Measurements from ENCODE around the gene NCKAP1.

DNA sequence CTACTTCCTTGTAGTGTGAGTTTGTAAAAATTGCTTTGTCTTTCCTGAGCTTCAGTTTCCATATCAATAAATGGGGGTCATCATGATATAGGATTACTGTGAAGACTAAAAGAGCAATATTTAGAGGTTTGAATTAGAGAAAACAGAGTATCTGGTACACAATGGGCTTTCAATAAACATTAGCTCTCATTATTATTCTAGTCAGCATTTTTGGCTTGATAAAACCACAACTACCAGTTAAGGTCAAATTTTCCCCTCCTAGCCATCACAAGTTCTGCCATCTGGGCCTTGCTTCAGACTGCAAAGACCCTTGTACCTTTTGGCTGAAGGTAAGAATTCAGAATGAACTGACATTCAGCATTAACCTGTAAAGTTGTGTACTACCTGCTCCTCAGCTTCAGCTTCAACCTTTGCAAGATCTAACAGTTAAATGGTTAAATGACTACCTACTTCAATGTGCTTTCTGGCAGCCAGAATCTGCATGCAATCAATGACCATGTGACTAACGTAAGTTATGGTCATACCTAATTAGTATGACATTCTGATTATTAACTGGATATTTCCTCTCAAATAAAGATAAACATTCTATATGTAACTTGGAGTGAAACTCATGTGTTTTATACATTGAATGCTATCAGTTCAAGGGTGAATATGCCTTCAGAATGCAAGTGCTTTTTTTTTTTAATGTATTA is 119.2 kb downstream of the NCKAP1 start:
- TF ChIP-seq, protein P1, sequence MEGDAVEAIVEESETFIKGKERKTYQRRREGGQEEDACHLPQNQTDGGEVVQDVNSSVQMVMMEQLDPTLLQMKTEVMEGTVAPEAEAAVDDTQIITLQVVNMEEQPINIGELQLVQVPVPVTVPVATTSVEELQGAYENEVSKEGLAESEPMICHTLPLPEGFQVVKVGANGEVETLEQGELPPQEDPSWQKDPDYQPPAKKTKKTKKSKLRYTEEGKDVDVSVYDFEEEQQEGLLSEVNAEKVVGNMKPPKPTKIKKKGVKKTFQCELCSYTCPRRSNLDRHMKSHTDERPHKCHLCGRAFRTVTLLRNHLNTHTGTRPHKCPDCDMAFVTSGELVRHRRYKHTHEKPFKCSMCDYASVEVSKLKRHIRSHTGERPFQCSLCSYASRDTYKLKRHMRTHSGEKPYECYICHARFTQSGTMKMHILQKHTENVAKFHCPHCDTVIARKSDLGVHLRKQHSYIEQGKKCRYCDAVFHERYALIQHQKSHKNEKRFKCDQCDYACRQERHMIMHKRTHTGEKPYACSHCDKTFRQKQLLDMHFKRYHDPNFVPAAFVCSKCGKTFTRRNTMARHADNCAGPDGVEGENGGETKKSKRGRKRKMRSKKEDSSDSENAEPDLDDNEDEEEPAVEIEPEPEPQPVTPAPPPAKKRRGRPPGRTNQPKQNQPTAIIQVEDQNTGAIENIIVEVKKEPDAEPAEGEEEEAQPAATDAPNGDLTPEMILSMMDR (IDR thresholded peaks at IDR 0.05): no peak
- no peak for TF ChIP-seq HMGA2 (CRISPR knock-in tag; IDR thresholded peaks at IDR 0.05)
- TF ChIP-seq, protein P2, sequence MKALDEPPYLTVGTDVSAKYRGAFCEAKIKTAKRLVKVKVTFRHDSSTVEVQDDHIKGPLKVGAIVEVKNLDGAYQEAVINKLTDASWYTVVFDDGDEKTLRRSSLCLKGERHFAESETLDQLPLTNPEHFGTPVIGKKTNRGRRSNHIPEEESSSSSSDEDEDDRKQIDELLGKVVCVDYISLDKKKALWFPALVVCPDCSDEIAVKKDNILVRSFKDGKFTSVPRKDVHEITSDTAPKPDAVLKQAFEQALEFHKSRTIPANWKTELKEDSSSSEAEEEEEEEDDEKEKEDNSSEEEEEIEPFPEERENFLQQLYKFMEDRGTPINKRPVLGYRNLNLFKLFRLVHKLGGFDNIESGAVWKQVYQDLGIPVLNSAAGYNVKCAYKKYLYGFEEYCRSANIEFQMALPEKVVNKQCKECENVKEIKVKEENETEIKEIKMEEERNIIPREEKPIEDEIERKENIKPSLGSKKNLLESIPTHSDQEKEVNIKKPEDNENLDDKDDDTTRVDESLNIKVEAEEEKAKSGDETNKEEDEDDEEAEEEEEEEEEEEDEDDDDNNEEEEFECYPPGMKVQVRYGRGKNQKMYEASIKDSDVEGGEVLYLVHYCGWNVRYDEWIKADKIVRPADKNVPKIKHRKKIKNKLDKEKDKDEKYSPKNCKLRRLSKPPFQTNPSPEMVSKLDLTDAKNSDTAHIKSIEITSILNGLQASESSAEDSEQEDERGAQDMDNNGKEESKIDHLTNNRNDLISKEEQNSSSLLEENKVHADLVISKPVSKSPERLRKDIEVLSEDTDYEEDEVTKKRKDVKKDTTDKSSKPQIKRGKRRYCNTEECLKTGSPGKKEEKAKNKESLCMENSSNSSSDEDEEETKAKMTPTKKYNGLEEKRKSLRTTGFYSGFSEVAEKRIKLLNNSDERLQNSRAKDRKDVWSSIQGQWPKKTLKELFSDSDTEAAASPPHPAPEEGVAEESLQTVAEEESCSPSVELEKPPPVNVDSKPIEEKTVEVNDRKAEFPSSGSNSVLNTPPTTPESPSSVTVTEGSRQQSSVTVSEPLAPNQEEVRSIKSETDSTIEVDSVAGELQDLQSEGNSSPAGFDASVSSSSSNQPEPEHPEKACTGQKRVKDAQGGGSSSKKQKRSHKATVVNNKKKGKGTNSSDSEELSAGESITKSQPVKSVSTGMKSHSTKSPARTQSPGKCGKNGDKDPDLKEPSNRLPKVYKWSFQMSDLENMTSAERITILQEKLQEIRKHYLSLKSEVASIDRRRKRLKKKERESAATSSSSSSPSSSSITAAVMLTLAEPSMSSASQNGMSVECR (CRISPR knock-in tag; IDR thresholded peaks at IDR 0.05; ENCODE audit: borderline replicate concordance): no peak
- no peak for TF ChIP-seq ZNF138 (CRISPR knock-in tag; conservative IDR thresholded peaks at IDR 0.05)
- TF ChIP-seq NFYB (CRISPR knock-in tag; conservative IDR thresholded peaks at IDR 0.05; ENCODE audit: low read depth): no peak
- TF ChIP-seq, protein P3, sequence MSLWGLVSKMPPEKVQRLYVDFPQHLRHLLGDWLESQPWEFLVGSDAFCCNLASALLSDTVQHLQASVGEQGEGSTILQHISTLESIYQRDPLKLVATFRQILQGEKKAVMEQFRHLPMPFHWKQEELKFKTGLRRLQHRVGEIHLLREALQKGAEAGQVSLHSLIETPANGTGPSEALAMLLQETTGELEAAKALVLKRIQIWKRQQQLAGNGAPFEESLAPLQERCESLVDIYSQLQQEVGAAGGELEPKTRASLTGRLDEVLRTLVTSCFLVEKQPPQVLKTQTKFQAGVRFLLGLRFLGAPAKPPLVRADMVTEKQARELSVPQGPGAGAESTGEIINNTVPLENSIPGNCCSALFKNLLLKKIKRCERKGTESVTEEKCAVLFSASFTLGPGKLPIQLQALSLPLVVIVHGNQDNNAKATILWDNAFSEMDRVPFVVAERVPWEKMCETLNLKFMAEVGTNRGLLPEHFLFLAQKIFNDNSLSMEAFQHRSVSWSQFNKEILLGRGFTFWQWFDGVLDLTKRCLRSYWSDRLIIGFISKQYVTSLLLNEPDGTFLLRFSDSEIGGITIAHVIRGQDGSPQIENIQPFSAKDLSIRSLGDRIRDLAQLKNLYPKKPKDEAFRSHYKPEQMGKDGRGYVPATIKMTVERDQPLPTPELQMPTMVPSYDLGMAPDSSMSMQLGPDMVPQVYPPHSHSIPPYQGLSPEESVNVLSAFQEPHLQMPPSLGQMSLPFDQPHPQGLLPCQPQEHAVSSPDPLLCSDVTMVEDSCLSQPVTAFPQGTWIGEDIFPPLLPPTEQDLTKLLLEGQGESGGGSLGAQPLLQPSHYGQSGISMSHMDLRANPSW (CRISPR knock-in tag; conservative IDR thresholded peaks at IDR 0.05; ENCODE audit: low read depth): no peak

All from WTC11 (cell line).